ENCODE data around the gene HCFC2. TPM values are rescaled to one million over a fixed set of nuclear protein-coding genes. Genes with fewer than 3 reads are reported as not detected.

The HCFC2 gene
- total RNA-seq, 1 experiment from 2014 or later = 8.5 TPM

DNA sequence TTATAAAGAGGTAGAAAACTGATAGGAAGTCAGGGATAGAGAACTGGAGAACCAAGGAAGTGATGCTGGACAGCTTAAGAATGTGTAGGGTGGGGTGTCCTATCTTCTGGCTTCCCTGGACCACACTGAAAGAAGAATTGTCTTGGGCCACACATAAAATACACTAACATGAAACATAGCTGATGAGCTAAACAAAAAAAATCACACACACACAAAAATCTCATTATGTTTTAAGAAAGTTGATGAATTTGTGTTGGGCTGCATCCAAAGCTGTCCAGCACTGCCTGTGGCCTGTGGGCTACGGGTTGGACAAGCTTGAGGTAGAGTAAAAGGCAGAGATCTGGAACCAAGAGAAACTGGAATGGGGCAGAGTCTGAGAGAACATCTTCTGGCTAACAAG, 21.8 kb upstream of the HCFC2 start:
- POLR2A ChIA-PET = no interaction called here
- intact Hi-C loops (cut with micrococcal nuclease; ENCODE audit: unreplicated experiment) (no loop called here), in situ Hi-C loops (cut with HindIII; ENCODE audit: low pct_unique_long_range_greater_than_20kb, low sequenced_read_pairs) (no loop called here)
- H3K9me3 ChIP-seq (ENCODE audit: control insufficient read depth, insufficient read depth, low read depth, low read length) = no peaks in the 10 kb centered on the region
- no peak for DNase-seq (ENCODE audit: low read depth, low spot score)
- no peaks in the 10 kb centered on the region for H3K36me3 ChIP-seq (ENCODE audit: control insufficient read depth, insufficient read depth, low read length)
- no peaks in the 10 kb centered on the region for H3K4me1 ChIP-seq (ENCODE audit: control insufficient read depth, insufficient read depth, low read length)
- TF ChIP-seq TCF7L2 (IDR thresholded peaks at IDR 0.05; ENCODE audit: low read depth, low read length) (no peak), SIN3A (IDR thresholded peaks at IDR 0.05; ENCODE audit: borderline replicate concordance, insufficient read depth, low read depth, low read length) (no peak)
- TF ChIP-seq, protein P1, sequence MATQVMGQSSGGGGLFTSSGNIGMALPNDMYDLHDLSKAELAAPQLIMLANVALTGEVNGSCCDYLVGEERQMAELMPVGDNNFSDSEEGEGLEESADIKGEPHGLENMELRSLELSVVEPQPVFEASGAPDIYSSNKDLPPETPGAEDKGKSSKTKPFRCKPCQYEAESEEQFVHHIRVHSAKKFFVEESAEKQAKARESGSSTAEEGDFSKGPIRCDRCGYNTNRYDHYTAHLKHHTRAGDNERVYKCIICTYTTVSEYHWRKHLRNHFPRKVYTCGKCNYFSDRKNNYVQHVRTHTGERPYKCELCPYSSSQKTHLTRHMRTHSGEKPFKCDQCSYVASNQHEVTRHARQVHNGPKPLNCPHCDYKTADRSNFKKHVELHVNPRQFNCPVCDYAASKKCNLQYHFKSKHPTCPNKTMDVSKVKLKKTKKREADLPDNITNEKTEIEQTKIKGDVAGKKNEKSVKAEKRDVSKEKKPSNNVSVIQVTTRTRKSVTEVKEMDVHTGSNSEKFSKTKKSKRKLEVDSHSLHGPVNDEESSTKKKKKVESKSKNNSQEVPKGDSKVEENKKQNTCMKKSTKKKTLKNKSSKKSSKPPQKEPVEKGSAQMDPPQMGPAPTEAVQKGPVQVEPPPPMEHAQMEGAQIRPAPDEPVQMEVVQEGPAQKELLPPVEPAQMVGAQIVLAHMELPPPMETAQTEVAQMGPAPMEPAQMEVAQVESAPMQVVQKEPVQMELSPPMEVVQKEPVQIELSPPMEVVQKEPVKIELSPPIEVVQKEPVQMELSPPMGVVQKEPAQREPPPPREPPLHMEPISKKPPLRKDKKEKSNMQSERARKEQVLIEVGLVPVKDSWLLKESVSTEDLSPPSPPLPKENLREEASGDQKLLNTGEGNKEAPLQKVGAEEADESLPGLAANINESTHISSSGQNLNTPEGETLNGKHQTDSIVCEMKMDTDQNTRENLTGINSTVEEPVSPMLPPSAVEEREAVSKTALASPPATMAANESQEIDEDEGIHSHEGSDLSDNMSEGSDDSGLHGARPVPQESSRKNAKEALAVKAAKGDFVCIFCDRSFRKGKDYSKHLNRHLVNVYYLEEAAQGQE (IDR thresholded peaks at IDR 0.05; ENCODE audit: insufficient read depth in 1 of 2, low read depth in 2 of 2, low read length in 1 of 2) = peak in 1 of 2 experiments; percentile 53; a peak in 2 of 4 replicates
- ATAC-seq = no peak
- H3K27ac ChIP-seq (ENCODE audit: low read length) = no peak overlapping the region
- no TSS peak for BruUV-seq (replicated peaks)
- no peak overlapping the region for H3K4me3 ChIP-seq (ENCODE audit: low read depth in 2 of 2, low read length in 2 of 2)
- peaks cover 3% of the 10 kb centered on the region; the same call in 1 of the 2 replicates for H3K27me3 ChIP-seq (ENCODE audit: control insufficient read depth, insufficient read depth, low read length)
- CTCF ChIA-PET = no interaction called here

DNA sequence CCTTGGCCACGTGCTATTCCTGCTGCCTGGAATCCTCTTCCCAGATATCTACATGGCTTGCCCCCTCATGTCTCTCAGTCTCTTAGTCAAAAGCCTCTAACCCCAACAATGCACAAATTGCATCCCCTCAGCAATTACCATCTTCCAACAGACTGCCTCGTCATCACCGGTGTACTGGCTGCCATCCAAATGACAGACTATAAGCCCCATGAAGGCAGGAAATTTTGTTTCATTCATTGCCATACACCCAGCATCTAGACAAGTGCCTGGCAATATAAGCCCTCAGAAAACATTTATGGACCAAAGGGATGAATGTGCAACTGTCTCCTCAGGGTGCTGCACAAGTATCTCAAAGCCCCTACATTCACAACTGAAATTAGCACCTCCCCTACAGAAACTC, 20.2 kb upstream of the HCFC2 start:
- intact Hi-C loops (cut with micrococcal nuclease; ENCODE audit: unreplicated experiment) = no loop called here
- no TSS peak for BruUV-seq (replicated peaks)
- Histone ChIP-seq H3K27ac (ENCODE audit: low read length) (no peak overlapping the region), H3K36me3 (ENCODE audit: control insufficient read depth, insufficient read depth, low read length) (no peaks in the 10 kb centered on the region), H3K4me1 (ENCODE audit: control insufficient read depth, insufficient read depth, low read length) (peaks cover 5% of the 10 kb centered on the region), H3K9me3 (ENCODE audit: control insufficient read depth, insufficient read depth, low read depth, low read length) (no peaks in the 10 kb centered on the region), H3K27me3 (ENCODE audit: control insufficient read depth, insufficient read depth, low read length) (peaks cover 3% of the 10 kb centered on the region; the same call in 1 of the 2 replicates), H3K4me3 (ENCODE audit: low read depth in 2 of 2, low read length in 2 of 2) (no peak overlapping the region)
- DNase-seq (ENCODE audit: low read depth, low spot score) (no peak), ATAC-seq (no peak)
- CTCF ChIA-PET = no interaction called here
- TF ChIP-seq, protein P1 (IDR thresholded peaks at IDR 0.05; ENCODE audit: insufficient read depth in 1 of 2, low read depth in 2 of 2, low read length in 1 of 2) = no peak
- TF ChIP-seq TCF7L2 (IDR thresholded peaks at IDR 0.05; ENCODE audit: low read depth, low read length) = no peak
- POLR2A ChIA-PET = no interaction called here
- in situ Hi-C loops (cut with HindIII; ENCODE audit: low pct_unique_long_range_greater_than_20kb, low sequenced_read_pairs) = no loop called here

DNA sequence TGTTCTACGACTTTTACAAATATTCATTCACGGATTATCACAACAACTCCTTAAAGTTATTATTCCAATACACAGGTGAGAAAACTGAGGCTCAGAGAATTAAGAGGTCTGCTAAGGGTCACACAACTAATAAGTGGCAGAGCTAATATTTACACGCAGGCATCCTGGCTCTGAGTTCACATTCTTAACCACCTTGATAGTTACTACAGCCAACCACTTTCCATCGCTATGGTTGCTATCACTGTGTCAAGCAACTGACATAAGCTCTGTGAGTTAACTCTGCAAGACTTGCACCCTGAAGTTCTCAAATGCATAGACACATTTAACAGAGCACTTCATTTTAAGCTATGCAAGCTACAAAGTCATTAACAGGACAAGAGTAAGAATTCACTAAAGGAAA, 18.0 kb upstream of the HCFC2 start:
- Histone ChIP-seq H3K9me3 (ENCODE audit: control insufficient read depth, insufficient read depth, low read depth, low read length) (no peaks in the 10 kb centered on the region), H3K4me3 (ENCODE audit: low read depth in 2 of 2, low read length in 2 of 2) (no peak overlapping the region), H3K27ac (ENCODE audit: low read length) (no peak overlapping the region), H3K36me3 (ENCODE audit: control insufficient read depth, insufficient read depth, low read length) (no peaks in the 10 kb centered on the region), H3K27me3 (ENCODE audit: control insufficient read depth, insufficient read depth, low read length) (peaks cover 5% of the 10 kb centered on the region; the same call in 1 of the 2 replicates), H3K4me1 (ENCODE audit: control insufficient read depth, insufficient read depth, low read length) (peaks cover 12% of the 10 kb centered on the region)
- ATAC-seq (no peak), DNase-seq (ENCODE audit: low read depth, low spot score) (no peak)
- in situ Hi-C loops (cut with HindIII; ENCODE audit: low pct_unique_long_range_greater_than_20kb, low sequenced_read_pairs) (no loop called here), intact Hi-C loops (cut with micrococcal nuclease; ENCODE audit: unreplicated experiment) (no loop called here)
- no peak for TF ChIP-seq POLR2AphosphoS5 (IDR thresholded peaks at IDR 0.05; ENCODE audit: low read depth, low read length)
- TF ChIP-seq, protein P1 (IDR thresholded peaks at IDR 0.05; ENCODE audit: insufficient read depth in 1 of 2, low read depth in 2 of 2, low read length in 1 of 2) = no peak
- no peak for TF ChIP-seq SIN3A (IDR thresholded peaks at IDR 0.05; ENCODE audit: borderline replicate concordance, insufficient read depth, low read depth, low read length)
- TF ChIP-seq TCF7L2 (IDR thresholded peaks at IDR 0.05; ENCODE audit: low read depth, low read length) = no peak
- no peak for TF ChIP-seq CTCF (IDR thresholded peaks at IDR 0.05)
- POLR2A ChIA-PET = interaction anchor here (0.6 kb wide), 1 partner anchor 263 kb away, joined by 3 read pairs; no protein-coding TSS in a partner anchor
- no TSS peak for BruUV-seq (replicated peaks)
- CTCF ChIA-PET = no interaction called here

Measured in Panc1 (cell line).